Endothelial cell of umbilical vein (primary cell): ENCODE measurements around the gene PLIN5. TPM values are rescaled to one million over a fixed set of nuclear protein-coding genes. Genes with fewer than 3 reads are reported as not detected.

Experiments
- BruUV-seq: library from RNA; stranded (reverse); fragments of 400-500 nt; replicated peaks from 2 replicates; lab custom pipeline; 2021; lab: Mats Ljungman, UMichigan
- CTCF ChIA-PET: fragments of 300-600, 350-600 bp; sonication (Branson Sonifier 250); formaldehyde crosslinking; loops from one replicate; lab custom pipeline; 2021; ENCODE audit warnings: antibody characterized with exemption, inconsistent platforms; lab: Charles Lee
- POLR2A ChIA-PET: fragments of 300-600, 350-600 bp; sonication (Branson Sonifier 250); formaldehyde crosslinking; loops from one replicate; lab custom pipeline; 2021; ENCODE audit warnings: antibody characterized with exemption, inconsistent platforms; lab: Charles Lee
- DNase-seq: peaks from one replicate; pipeline ENCODE4 v3.0.0-alpha.2; 2011; ENCODE audit warnings: low read depth, low spot score
- FAIRE-seq: peaks from 2 replicates; lab custom pipeline; 2011; peaks lifted over from hg19 to GRCh38; lab: Jason Lieb, UNC
- H2AFZ ChIP-seq: 2 replicates; pipeline ENCODE4 v1.6.0; 2012; ENCODE audit warnings: low read depth, low read length, control low read depth, inconsistent platforms
- H3K27ac ChIP-seq: 2 replicates; pipeline ENCODE4 v1.5.1; 2011; ENCODE audit warnings: low read depth, mild to moderate bottlenecking, control low read depth, low read length, moderate library complexity; ENCODE audit not compliant: insufficient read depth
- H3K27me3 ChIP-seq, 2 experiments: 2 replicates each; pipeline versions ENCODE4 v1.6.0 to v1.6.1; 2011; ENCODE audit warnings: low read length in 2 of 2, mixed read lengths in 1 of 2; ENCODE audit not compliant: control insufficient read depth in 2 of 2, insufficient read depth in 2 of 2
- H3K36me3 ChIP-seq, 2 experiments: 2 replicates in 1 of 2; 3 replicates in 1 of 2; pipeline ENCODE4 v1.5.1; 2011; ENCODE audit warnings: low read length in 2 of 2, mild to moderate bottlenecking in 1 of 2, moderate library complexity in 1 of 2; ENCODE audit not compliant: control insufficient read depth in 2 of 2, insufficient read depth in 2 of 2; ENCODE audit errors: extremely low read depth in 1 of 2
- H3K4me1 ChIP-seq: 3 replicates; pipeline ENCODE4 v1.5.1; 2011; ENCODE audit warnings: mild to moderate bottlenecking, low read length; ENCODE audit not compliant: control insufficient read depth, insufficient read depth; ENCODE audit errors: extremely low read depth
- H3K4me2 ChIP-seq: 2 replicates; pipeline ENCODE4 v1.6.1; 2011; ENCODE audit warnings: low read length, control low read depth, mixed read lengths; ENCODE audit not compliant: insufficient read depth
- H3K4me3 ChIP-seq, 3 experiments: fragments of 200-600 bp in 1 of 3; sonication (generic), shearing (Covaris generic) in 1 of 3; replicated peaks in 1 of 3; 2 replicates each; pipeline ENCODE4 v1.5.1; 2011 to 2016; ENCODE audit warnings: control low read depth in 3 of 3, low read length in 3 of 3, mild to moderate bottlenecking in 2 of 3, inconsistent platforms in 1 of 3, low read depth in 1 of 3, moderate library complexity in 1 of 3; ENCODE audit not compliant: insufficient read depth in 1 of 3
- H3K79me2 ChIP-seq: 2 replicates; pipeline ENCODE4 v1.6.0; 2012; ENCODE audit warnings: low read length, inconsistent platforms; ENCODE audit not compliant: control insufficient read depth, insufficient read depth
- H3K9ac ChIP-seq: replicated peaks from 2 replicates; pipeline ENCODE3; 2011; ENCODE audit warnings: low read length, control low read depth; ENCODE audit not compliant: insufficient read depth; ENCODE audit errors: extremely low read depth
- H3K9me1 ChIP-seq: replicated peaks from 3 replicates; pipeline ENCODE4 v1.6.0; 2011; ENCODE audit warnings: mild to moderate bottlenecking, low read length; ENCODE audit not compliant: control insufficient read depth, insufficient read depth; ENCODE audit errors: extremely low read depth
- H3K9me3 ChIP-seq: replicated peaks from 2 replicates; pipeline ENCODE4 v1.5.1; 2012; ENCODE audit warnings: low read length, inconsistent platforms; ENCODE audit not compliant: control insufficient read depth, insufficient read depth
- H4K20me1 ChIP-seq: replicated peaks from 2 replicates; pipeline ENCODE3; 2011; ENCODE audit warnings: mild to moderate bottlenecking, low read length; ENCODE audit not compliant: control insufficient read depth, insufficient read depth; ENCODE audit errors: extremely low read depth
- CTCF ChIP-seq, 2 donors: IDR thresholded peaks; 1 replicate in 1 of 2; 2 replicates in 1 of 2; pipeline ENCODE4 v1.5.1; 2011; ENCODE audit warnings: low read length in 2 of 2, mild to moderate bottlenecking in 2 of 2, moderate library complexity in 2 of 2, control low read depth in 1 of 2, inconsistent platforms in 1 of 2, low read depth in 1 of 2; ENCODE audit not compliant: insufficient read depth in 1 of 2; ENCODE audit errors: extremely low read depth in 1 of 2
- EZH2 ChIP-seq: IDR thresholded peaks from 2 replicates; pipeline ENCODE4 v1.6.1; 2012; ENCODE audit warnings: borderline replicate concordance, low read depth, mild to moderate bottlenecking, moderate library complexity, low read length, inconsistent platforms; ENCODE audit not compliant: severe bottlenecking
- FOS ChIP-seq: IDR thresholded peaks from 2 replicates; pipeline ENCODE4 v1.6.1; 2011; ENCODE audit warnings: mild to moderate bottlenecking, low read length, moderate library complexity, borderline replicate concordance; ENCODE audit not compliant: insufficient read depth
- GATA2 ChIP-seq: IDR thresholded peaks from 2 replicates; pipeline ENCODE4 v1.7.0; 2011; ENCODE audit warnings: low read depth, mild to moderate bottlenecking, moderate library complexity, mixed read lengths, low read length; ENCODE audit not compliant: insufficient read length, insufficient read depth
- JUN ChIP-seq: IDR thresholded peaks from 2 replicates; pipeline ENCODE4 v1.6.1; 2011; ENCODE audit warnings: borderline replicate concordance, low read depth; ENCODE audit not compliant: insufficient read length, insufficient read depth
- MAX ChIP-seq: IDR thresholded peaks from 2 replicates; pipeline ENCODE4 v1.6.1; 2011; ENCODE audit not compliant: insufficient read depth, insufficient read length
- MYC ChIP-seq: IDR thresholded peaks from one replicate; pipeline ENCODE4 v1.6.1; 2011; ENCODE audit warnings: mild to moderate bottlenecking, low read depth, low read length
- POLR2A ChIP-seq: IDR thresholded peaks from 2 replicates; pipeline ENCODE4 v1.6.1; 2012; ENCODE audit warnings: low read depth, mild to moderate bottlenecking, control low read depth, low read length
- POLR2AphosphoS5 ChIP-seq: IDR thresholded peaks from 2 replicates; pipeline ENCODE4 v1.6.1; 2012; ENCODE audit warnings: low read depth, mild to moderate bottlenecking, control low read depth, low read length, moderate library complexity; ENCODE audit not compliant: insufficient read depth
- dilution Hi-C: fragments of 300-500 bp; cut with MboI; formaldehyde crosslinking; loops from one replicate; pipeline ENCODE4 v1.15.0; 2019; ENCODE audit warnings: low sequenced_read_pairs; ENCODE audit not compliant: extremely low pct_ligation_motif_present
- intact Hi-C: fragments of 100-400 bp; cut with micrococcal nuclease; formaldehyde crosslinking; loops from one replicate; pipeline ENCODE4 v1.10.0; 2022
- polyA plus RNA-seq, 4 experiments: library from polyadenylated mRNA; depleted of rRNA in 3 of 4; stranded (reverse) in 3 of 4; unstranded in 1 of 4; fragments of >200 nt; gene quantifications; 2 replicates each; pipeline versions ENCODE4 v1.2.1 to v1.2.3, GENCODE V29; 2011 to 2012; ENCODE audit warnings: missing spikeins in 1 of 4
- total RNA-seq: library from RNA; stranded (reverse); gene quantifications from 2 replicates; pipeline ENCODE4 v1.2.3, GENCODE V29; 2021

Gene PLIN5
- total and polyA plus RNA-seq, 2 donors (not counting 3 experiments of a cell fraction or from before 2014, with no cell fraction given): 0.17 to 0.24 TPM

- ChIA-PET POLR2A (no interaction called here), CTCF (interaction anchor here (2.1 to 2.6 kb wide), 2 partner anchors 10 to 12 kb away, joined by 7 to 14 read pairs; no protein-coding TSS in a partner anchor)
- no peaks in the 10 kb centered on the region for H3K9me3 ChIP-seq
- BruUV-seq: no TSS peak
- no peak for FAIRE-seq
- H3K4me3 ChIP-seq: no peak overlapping the region
- no peak overlapping the region for H2AFZ ChIP-seq
- H3K79me2 ChIP-seq: no peaks in the 10 kb centered on the region
- H3K9ac ChIP-seq: no peak overlapping the region
- DNase-seq: no peak
- no peaks in the 10 kb centered on the region for H3K36me3 ChIP-seq
- no peaks in the 10 kb centered on the region for H3K27me3 ChIP-seq
- H3K4me1 ChIP-seq: no peaks in the 10 kb centered on the region
- TF ChIP-seq POLR2AphosphoS5 (no peak), MAX (no peak), JUN (no peak), MYC (no peak)
- H3K9me1 ChIP-seq: no peaks in the 10 kb centered on the region
- dilution Hi-C loops: no loop called here
- no peak overlapping the region for H3K4me2 ChIP-seq
- intact Hi-C loops: no loop called here
- no peak overlapping the region for H3K27ac ChIP-seq
- H4K20me1 ChIP-seq: no peaks in the 10 kb centered on the region
Observed at GRCh38 chr19:4513248-4513647, 21.8 kb downstream of the PLIN5 start.

- DNase-seq (no peak), FAIRE-seq (no peak)
- POLR2A ChIA-PET: no interaction called here
- H2AFZ ChIP-seq: no peak overlapping the region
- dilution Hi-C loops (no loop called here), intact Hi-C loops (no loop called here)
- H3K4me1 ChIP-seq: no peaks in the 10 kb centered on the region
- no peak overlapping the region for H3K4me2 ChIP-seq
- H3K9me1 ChIP-seq: no peaks in the 10 kb centered on the region
- H3K27ac ChIP-seq: no peak overlapping the region
- H3K4me3 ChIP-seq: no peak overlapping the region
- H3K36me3 ChIP-seq: no peaks in the 10 kb centered on the region
- H3K27me3 ChIP-seq: no peaks in the 10 kb centered on the region
- H3K79me2 ChIP-seq: no peaks in the 10 kb centered on the region
- no peak overlapping the region for H3K9ac ChIP-seq
- CTCF ChIA-PET: no interaction called here
- BruUV-seq: no TSS peak
- no peaks in the 10 kb centered on the region for H3K9me3 ChIP-seq
- no peaks in the 10 kb centered on the region for H4K20me1 ChIP-seq
- TF ChIP-seq POLR2A: no peak
- TF ChIP-seq GATA2: no peak
- no peak for TF ChIP-seq MYC
- TF ChIP-seq CTCF (IDR thresholded peaks at IDR 0.05; ENCODE audit: extremely low read depth in 1 of 2, insufficient read depth in 1 of 2, low read depth in 1 of 2, low read length in 2 of 2): no peak
- TF ChIP-seq EZH2: no peak
- TF ChIP-seq POLR2AphosphoS5: no peak
- no peak for TF ChIP-seq FOS
- no peak for TF ChIP-seq JUN
- TF ChIP-seq MAX: no peak
Observed at GRCh38 chr19:4512070-4512469, 23.0 kb downstream of the PLIN5 start.
